ENCODE measurements around the gene TRPC6.

DNA sequence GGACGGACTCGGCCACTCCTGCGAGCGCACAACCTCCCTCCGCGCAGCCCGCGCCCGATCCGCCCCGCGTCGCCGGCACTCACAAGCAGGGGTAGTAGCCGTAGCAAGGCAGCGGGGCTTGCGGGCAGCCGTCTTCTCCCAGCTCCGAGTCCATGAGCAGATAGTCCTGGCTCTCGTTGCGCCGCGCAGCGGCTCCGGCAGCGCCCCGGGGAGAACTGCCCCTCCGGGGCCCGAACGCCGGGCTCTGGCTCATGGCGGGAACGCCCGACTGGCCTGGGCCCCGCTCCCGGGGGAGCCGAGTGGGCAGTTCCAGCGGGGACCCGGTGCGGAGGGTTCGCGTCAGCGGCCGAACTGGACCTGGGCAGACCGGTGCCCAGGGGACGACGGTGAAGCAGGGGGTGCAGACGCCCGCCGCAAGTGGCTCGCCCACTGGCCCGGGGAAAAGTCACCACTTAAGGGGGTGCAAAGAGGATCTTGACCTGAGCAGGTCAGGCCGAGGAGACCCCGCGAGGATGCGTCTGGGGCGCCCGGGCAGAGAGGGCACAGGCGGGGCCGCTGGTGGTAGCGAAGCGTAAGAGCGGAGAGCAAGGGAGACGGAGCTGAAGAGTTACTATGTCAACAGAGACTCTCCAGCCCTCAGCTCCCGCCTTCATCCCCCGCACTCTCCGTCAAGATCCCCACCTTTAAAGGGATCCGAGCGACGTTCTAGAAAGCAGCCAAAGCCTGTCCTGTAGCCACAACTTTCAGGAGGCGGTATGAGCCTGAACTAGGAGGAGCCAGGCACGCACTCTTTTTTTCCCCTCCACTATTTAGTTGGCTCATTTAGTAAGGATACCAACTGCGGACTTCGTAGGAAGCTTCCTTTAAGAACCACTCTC lies at the start of gene TRPC6:
- TF ChIP-seq CTCF (IDR thresholded peaks at IDR 0.05) (no peak), POLR2A (IDR thresholded peaks at IDR 0.05) (no peak)

Measured in right lobe of liver (tissue), 4 donors.